CD4-positive, alpha-beta T cell (primary cell): ENCODE data around the gene SORCS2. TPM values are rescaled to one million over a fixed set of nuclear protein-coding genes. Genes with fewer than 3 reads are reported as not detected.

Source experiments
- ATAC-seq: fragments of 200-7000 bp; cut with Tn5 transposase; one replicate; pipeline ENCODE4 v1.10.0; 2022; ENCODE audit warnings: mild to moderate bottlenecking; ENCODE audit not compliant: poor library complexity
- CTCF ChIA-PET: fragments of 350-600 bp; sonication (Branson Sonifier 250); formaldehyde crosslinking; loops from one replicate; lab custom pipeline; 2021; ENCODE audit warnings: antibody characterized with exemption, inconsistent platforms; lab: Charles Lee
- POLR2A ChIA-PET: fragments of 350-600 bp; sonication (Branson Sonifier 250); formaldehyde crosslinking; loops from one replicate; lab custom pipeline; 2021; ENCODE audit warnings: antibody characterized with exemption, inconsistent platforms; lab: Charles Lee
- DNase-seq, 14 experiments: peaks; one replicate each; pipeline ENCODE4 v3.0.0-alpha.2; 2013 to 2020; ENCODE audit warnings: mixed read lengths in 2 of 14
- H3K27ac ChIP-seq, 2 donors: one replicate each; pipeline versions ENCODE4 v1.5.1 to v1.7.0; 2013; ENCODE audit warnings: low read length in 2 of 2, low read depth in 1 of 2, mild to moderate bottlenecking in 1 of 2
- H3K27me3 ChIP-seq, 2 experiments: 1 replicate in 1 of 2; 2 replicates in 1 of 2; pipeline versions ENCODE4 v1.6.1 to v1.7.0; 2013; ENCODE audit warnings: low read length in 2 of 2, control low read depth in 1 of 2, mild to moderate bottlenecking in 1 of 2, moderate library complexity in 1 of 2; ENCODE audit not compliant: insufficient read depth in 2 of 2, control insufficient read depth in 1 of 2
- H3K36me3 ChIP-seq: one replicate; pipeline ENCODE4 v1.6.1; 2013; ENCODE audit warnings: low read length, control low read depth; ENCODE audit not compliant: insufficient read depth
- H3K4me1 ChIP-seq: one replicate; pipeline ENCODE4 v1.6.1; 2013; ENCODE audit warnings: low read length, control low read depth; ENCODE audit not compliant: insufficient read depth
- H3K4me3 ChIP-seq: one replicate; pipeline ENCODE4 v1.5.1; 2013; ENCODE audit warnings: mild to moderate bottlenecking, low read length, moderate library complexity
- H3K9me3 ChIP-seq, 2 experiments: 1 replicate in 1 of 2; 2 replicates in 1 of 2; pipeline versions ENCODE4 v1.6.1 to v1.7.0; 2013; ENCODE audit warnings: low read length in 2 of 2, mild to moderate bottlenecking in 2 of 2, control low read depth in 1 of 2, moderate library complexity in 1 of 2; ENCODE audit not compliant: control insufficient read depth in 1 of 2, insufficient read depth in 1 of 2
- H3K27ac Mint-ChIP-seq: one replicate; pipeline ENCODE4 v1.8.0; 2020; ENCODE audit warnings: mixed read lengths
- H3K27me3 Mint-ChIP-seq: one replicate; pipeline ENCODE4 v1.8.0; 2021; ENCODE audit warnings: mixed read lengths
- H3K36me3 Mint-ChIP-seq: one replicate; pipeline ENCODE4 v1.8.0; 2021; ENCODE audit warnings: low read depth, mixed read lengths
- H3K4me1 Mint-ChIP-seq: one replicate; pipeline ENCODE4 v1.8.0; 2021; ENCODE audit warnings: low read depth, mixed read lengths
- H3K4me3 Mint-ChIP-seq: one replicate; pipeline ENCODE4 v1.8.0; 2020; ENCODE audit warnings: mild to moderate bottlenecking, mixed read lengths
- H3K9me3 Mint-ChIP-seq: one replicate; pipeline ENCODE4 v1.8.0; 2020; ENCODE audit warnings: mixed read lengths
- intact Hi-C, 2 experiments: fragments of 100-400 bp; cut with DNase I in 1 of 2; cut with micrococcal nuclease in 1 of 2; formaldehyde crosslinking; loops; one replicate each; pipeline versions ENCODE4 v1.15.1 to v1.9.0; 2023 to 2025; cut with DNase I, micrococcal nuclease
- total RNA-seq, 174 experiments: library from RNA in 2 of 174; stranded (reverse) in 2 of 174; gene quantifications; one replicate each; pipeline ENCODE4 v1.2.3 and lab custom pipeline; 2021 to 2026
- TF ChIP-seq, protein P1 (sequence below): fragments of 200-600 bp; IDR thresholded peaks from one replicate; pipeline ENCODE4 v1.8.0; 2022; ENCODE audit warnings: antibody characterized with exemption, mild to moderate bottlenecking

SORCS2 gene
- total RNA-seq, 2 experiments from 2014 or later, result not detected

DNA sequence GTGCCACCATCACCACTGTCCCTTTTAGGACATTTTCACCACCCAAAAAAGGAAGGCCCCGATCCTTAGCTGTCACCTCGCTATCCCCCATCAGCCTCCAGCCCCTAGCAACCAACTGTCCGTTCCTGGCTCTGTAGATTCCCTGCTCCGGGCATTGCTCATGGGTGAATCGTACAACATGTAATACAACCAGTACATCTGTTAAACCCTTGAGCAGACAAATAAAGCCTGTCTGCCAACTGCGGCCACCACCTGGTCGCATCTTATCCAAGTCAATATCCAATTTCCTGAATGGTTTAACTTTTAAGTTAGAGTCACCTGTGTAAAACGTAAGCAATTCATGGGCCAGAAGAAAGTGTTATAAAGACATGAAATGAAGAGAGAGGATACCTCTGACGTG is 495.5 kb downstream of the SORCS2 start:
- Mint-ChIP-seq H3K27ac (no peak overlapping the region), H3K36me3 (no peaks in the 10 kb centered on the region), H3K27me3 (no peaks in the 10 kb centered on the region), H3K4me1 (no peaks in the 10 kb centered on the region), H3K9me3 (peaks cover 1% of the 10 kb centered on the region), H3K4me3 (no peak overlapping the region)
- Histone ChIP-seq H3K27me3 (peaks cover 0 to 2% of the 10 kb centered on the region in 2 experiments), H3K4me3 (no peak overlapping the region), H3K9me3 (peaks cover 0 to 5% of the 10 kb centered on the region in 2 experiments), H3K27ac (no peak overlapping the region), H3K36me3 (no peaks in the 10 kb centered on the region), H3K4me1 (no peaks in the 10 kb centered on the region)
- ATAC-seq (no peak), DNase-seq (no peak)
- ChIA-PET CTCF (no interaction called here), POLR2A (no interaction called here)
- TF ChIP-seq, protein P1, sequence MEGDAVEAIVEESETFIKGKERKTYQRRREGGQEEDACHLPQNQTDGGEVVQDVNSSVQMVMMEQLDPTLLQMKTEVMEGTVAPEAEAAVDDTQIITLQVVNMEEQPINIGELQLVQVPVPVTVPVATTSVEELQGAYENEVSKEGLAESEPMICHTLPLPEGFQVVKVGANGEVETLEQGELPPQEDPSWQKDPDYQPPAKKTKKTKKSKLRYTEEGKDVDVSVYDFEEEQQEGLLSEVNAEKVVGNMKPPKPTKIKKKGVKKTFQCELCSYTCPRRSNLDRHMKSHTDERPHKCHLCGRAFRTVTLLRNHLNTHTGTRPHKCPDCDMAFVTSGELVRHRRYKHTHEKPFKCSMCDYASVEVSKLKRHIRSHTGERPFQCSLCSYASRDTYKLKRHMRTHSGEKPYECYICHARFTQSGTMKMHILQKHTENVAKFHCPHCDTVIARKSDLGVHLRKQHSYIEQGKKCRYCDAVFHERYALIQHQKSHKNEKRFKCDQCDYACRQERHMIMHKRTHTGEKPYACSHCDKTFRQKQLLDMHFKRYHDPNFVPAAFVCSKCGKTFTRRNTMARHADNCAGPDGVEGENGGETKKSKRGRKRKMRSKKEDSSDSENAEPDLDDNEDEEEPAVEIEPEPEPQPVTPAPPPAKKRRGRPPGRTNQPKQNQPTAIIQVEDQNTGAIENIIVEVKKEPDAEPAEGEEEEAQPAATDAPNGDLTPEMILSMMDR, result no peak
- intact Hi-C loops, result no loop called here

DNA sequence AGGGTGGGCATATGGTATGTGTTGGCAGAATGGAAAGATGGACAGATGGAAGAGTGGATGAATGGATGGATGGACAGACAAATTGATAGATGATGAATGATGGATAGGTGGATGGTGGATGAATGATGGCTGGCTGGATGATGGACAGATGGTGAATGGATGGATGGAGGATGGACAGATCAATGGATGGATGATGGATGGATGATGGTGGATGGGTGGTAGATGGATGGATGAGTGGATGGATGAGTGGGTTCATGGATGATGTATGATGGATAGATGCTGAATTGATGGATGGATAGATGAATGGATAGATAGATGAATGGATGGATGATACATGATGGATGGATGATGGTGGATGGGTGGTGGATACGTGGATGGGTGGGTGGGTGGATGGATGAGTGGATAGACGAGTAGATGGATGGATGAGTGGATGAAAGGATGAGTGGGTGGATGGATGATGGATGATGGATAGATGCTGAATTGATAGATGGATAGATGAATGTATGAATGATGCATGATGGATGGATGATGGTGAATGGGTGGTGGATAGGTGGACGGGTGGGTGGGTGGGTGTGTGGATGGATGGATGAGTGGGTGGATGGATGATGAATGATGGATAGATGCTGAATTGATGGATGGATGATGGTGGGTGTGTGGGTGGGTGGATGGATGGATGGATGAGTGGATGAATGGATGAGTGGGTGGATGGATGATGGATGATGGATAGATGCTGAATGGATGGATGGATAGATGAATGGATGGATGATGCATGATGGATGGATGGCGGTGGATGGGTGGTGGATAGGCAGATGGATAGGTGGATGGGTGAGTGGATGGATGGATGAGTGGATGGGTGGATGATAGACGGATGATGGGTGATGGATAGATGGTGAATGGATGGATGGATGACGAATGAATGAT is 497.7 kb downstream of the SORCS2 start:
- CTCF ChIA-PET, result no interaction called here
- intact Hi-C loops, result no loop called here
- no peaks in the 10 kb centered on the region for H3K36me3 ChIP-seq
- ATAC-seq (no peak), DNase-seq (no peak)
- H3K27me3 ChIP-seq, result no peaks in the 10 kb centered on the region
- POLR2A ChIA-PET, result no interaction called here
- TF ChIP-seq, protein P1, result no peak
- Mint-ChIP-seq H3K9me3 (no peaks in the 10 kb centered on the region), H3K27me3 (no peaks in the 10 kb centered on the region), H3K27ac (no peak overlapping the region), H3K36me3 (no peaks in the 10 kb centered on the region), H3K4me3 (no peak overlapping the region), H3K4me1 (no peaks in the 10 kb centered on the region)
- no peak overlapping the region for H3K27ac ChIP-seq
- no peaks in the 10 kb centered on the region for H3K9me3 ChIP-seq
- H3K4me1 ChIP-seq, result no peaks in the 10 kb centered on the region
- H3K4me3 ChIP-seq, result no peak overlapping the region

DNA sequence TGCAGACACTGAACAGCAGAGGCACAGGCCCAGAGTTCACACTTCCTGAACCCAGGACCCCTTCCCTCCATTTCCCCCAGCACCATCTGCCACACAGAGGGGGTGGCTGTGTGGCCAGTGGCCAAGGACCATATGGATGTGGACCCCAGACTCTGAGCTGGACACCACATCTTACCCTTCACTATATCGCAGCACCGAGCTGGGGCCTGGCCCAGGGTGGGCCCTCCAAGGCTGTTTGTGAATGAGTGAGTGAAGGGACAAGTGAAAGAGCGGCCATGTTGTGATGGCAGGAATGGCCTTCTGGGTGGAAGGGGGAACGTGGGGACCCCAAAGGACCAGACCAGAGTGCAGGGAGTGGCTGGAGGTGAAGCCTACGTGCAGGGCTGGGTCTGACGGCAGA is 498.7 kb downstream of the SORCS2 start:
- Histone ChIP-seq H3K36me3 (no peaks in the 10 kb centered on the region), H3K27me3 (no peaks in the 10 kb centered on the region), H3K4me3 (no peak overlapping the region), H3K4me1 (no peaks in the 10 kb centered on the region), H3K9me3 (no peaks in the 10 kb centered on the region), H3K27ac (no peak overlapping the region)
- ATAC-seq (no peak), DNase-seq (no peak)
- Mint-ChIP-seq H3K4me3 (no peak overlapping the region), H3K9me3 (no peaks in the 10 kb centered on the region), H3K4me1 (no peaks in the 10 kb centered on the region), H3K27me3 (no peaks in the 10 kb centered on the region), H3K36me3 (no peaks in the 10 kb centered on the region), H3K27ac (no peak overlapping the region)
- ChIA-PET POLR2A (no interaction called here), CTCF (no interaction called here)
- intact Hi-C loops, result no loop called here
- TF ChIP-seq, protein P1, result no peak
